ENCODE data around the gene JAZF1. TPM values are rescaled to one million over a fixed set of nuclear protein-coding genes. Genes with fewer than 3 reads are reported as not detected.

JAZF1 gene
- total and polyA plus RNA-seq, 2 of the 4 experiments (the other 2 are of a cell fraction), result 8.4 to 10.5 TPM

DNA sequence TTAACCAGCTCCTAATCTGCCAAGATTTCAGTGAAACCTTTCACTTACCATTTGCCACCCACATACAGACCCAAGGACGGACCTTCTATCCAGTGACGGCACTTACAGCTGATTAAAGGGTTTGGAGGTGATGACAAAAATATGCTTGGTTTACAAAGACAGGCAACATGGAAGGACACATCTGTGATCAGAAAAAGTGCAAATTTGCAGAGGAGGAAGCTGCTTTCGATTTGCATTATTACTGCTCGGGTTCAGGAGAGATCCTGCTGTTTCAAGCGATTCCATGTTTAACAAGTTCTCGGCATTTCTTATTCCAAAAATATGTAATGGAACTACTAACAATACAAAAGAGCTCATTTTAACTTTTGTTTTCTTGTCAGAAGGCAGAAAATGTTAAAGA is 109.0 kb downstream of the JAZF1 start:
- no peak overlapping the region for H2AK9ac ChIP-seq (replicated peaks; ENCODE audit: low read depth, low read length, poor library complexity)

More for the DNA sequence above, 109.0 kb downstream of the JAZF1 start:
- Histone ChIP-seq H3K9me3 (ENCODE audit: control insufficient read depth, insufficient read depth, low read length) (no peaks in the 10 kb centered on the region), H2BK15ac (ENCODE audit: low read depth, low read length) (no peak overlapping the region), H2BK20ac (ENCODE audit: low read depth, low read length) (no peak overlapping the region), H4K91ac (ENCODE audit: insufficient read depth, low read depth, low read length) (no peak overlapping the region), H2AK5ac (ENCODE audit: low read depth, low read length) (no peak overlapping the region), H3K27ac (ENCODE audit: insufficient read depth, low read length) (no peak overlapping the region), H2BK120ac (ENCODE audit: low read depth, low read length) (no peak overlapping the region), H3K4me3 (ENCODE audit: insufficient read depth, low read depth, low read length) (no peak overlapping the region), H3K4me2 (ENCODE audit: low read depth, low read length) (no peak overlapping the region), H3K4ac (ENCODE audit: low read depth, low read length) (no peak overlapping the region), H3K18ac (ENCODE audit: low read depth, low read length) (no peak overlapping the region), H3K79me1 (ENCODE audit: low read depth in 1 of 2, low read length in 2 of 2) (peaks cover 18 to 68% of the 10 kb centered on the region in 2 experiments), H4K5ac (ENCODE audit: low read depth, low read length) (no peak overlapping the region), H3K14ac (replicated peaks; ENCODE audit: low read depth, low read length) (no peak overlapping the region), H3K27me3 (ENCODE audit: control insufficient read depth, insufficient read depth, low read length) (no peaks in the 10 kb centered on the region), H3K4me1 (ENCODE audit: control insufficient read depth, insufficient read depth, low read length) (peaks cover 23% of the 10 kb centered on the region), H4K8ac (ENCODE audit: low read depth in 2 of 2, low read length in 2 of 2) (no peak overlapping the region), H4K20me1 (ENCODE audit: insufficient read depth, low read length) (peaks cover 13% of the 10 kb centered on the region; the same call in 1 of the 2 replicates), H3K56ac (ENCODE audit: extremely low read depth, insufficient read depth, low read length) (no peak overlapping the region), H3K36me3 (ENCODE audit: control insufficient read depth, insufficient read depth, low read length) (no peaks in the 10 kb centered on the region), H2BK5ac (ENCODE audit: low read depth, low read length, poor library complexity, severe bottlenecking) (no peak overlapping the region), H3K9ac (ENCODE audit: low read depth, low read length) (no peak overlapping the region), H3K9me1 (ENCODE audit: insufficient read depth, low read length) (peaks cover 14% of the 10 kb centered on the region), H2AFZ (replicated peaks; ENCODE audit: low read length, poor library complexity) (no peak overlapping the region), H3K23ac (ENCODE audit: low read depth, low read length) (peak overlapping the region; percentile 56)
- TF ChIP-seq MAZ (IDR thresholded peaks at IDR 0.05; ENCODE audit: borderline replicate concordance, low read depth, low read length) (no peak), MAFK (IDR thresholded peaks at IDR 0.05; ENCODE audit: low read depth, low read length) (no peak), CHD1 (IDR thresholded peaks at IDR 0.05; ENCODE audit: low read depth, low read length) (no peak), MXI1 (IDR thresholded peaks at IDR 0.05; ENCODE audit: borderline replicate concordance, low read depth, low read length) (no peak), SMC3 (IDR thresholded peaks at IDR 0.05; ENCODE audit: low read depth, low read length) (no peak), FOS (IDR thresholded peaks at IDR 0.05; ENCODE audit: low read depth, low read length) (no peak)
- TF ChIP-seq, protein P1, sequence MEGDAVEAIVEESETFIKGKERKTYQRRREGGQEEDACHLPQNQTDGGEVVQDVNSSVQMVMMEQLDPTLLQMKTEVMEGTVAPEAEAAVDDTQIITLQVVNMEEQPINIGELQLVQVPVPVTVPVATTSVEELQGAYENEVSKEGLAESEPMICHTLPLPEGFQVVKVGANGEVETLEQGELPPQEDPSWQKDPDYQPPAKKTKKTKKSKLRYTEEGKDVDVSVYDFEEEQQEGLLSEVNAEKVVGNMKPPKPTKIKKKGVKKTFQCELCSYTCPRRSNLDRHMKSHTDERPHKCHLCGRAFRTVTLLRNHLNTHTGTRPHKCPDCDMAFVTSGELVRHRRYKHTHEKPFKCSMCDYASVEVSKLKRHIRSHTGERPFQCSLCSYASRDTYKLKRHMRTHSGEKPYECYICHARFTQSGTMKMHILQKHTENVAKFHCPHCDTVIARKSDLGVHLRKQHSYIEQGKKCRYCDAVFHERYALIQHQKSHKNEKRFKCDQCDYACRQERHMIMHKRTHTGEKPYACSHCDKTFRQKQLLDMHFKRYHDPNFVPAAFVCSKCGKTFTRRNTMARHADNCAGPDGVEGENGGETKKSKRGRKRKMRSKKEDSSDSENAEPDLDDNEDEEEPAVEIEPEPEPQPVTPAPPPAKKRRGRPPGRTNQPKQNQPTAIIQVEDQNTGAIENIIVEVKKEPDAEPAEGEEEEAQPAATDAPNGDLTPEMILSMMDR (conservative IDR thresholded peaks at IDR 0.05; ENCODE audit: low read depth, low read length), result no peak
- TF ChIP-seq, protein P2, sequence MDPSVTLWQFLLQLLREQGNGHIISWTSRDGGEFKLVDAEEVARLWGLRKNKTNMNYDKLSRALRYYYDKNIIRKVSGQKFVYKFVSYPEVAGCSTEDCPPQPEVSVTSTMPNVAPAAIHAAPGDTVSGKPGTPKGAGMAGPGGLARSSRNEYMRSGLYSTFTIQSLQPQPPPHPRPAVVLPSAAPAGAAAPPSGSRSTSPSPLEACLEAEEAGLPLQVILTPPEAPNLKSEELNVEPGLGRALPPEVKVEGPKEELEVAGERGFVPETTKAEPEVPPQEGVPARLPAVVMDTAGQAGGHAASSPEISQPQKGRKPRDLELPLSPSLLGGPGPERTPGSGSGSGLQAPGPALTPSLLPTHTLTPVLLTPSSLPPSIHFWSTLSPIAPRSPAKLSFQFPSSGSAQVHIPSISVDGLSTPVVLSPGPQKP (IDR thresholded peaks at IDR 0.05; ENCODE audit: borderline replicate concordance, low read depth, low read length), result no peak
- TF ChIP-seq, protein P3, sequence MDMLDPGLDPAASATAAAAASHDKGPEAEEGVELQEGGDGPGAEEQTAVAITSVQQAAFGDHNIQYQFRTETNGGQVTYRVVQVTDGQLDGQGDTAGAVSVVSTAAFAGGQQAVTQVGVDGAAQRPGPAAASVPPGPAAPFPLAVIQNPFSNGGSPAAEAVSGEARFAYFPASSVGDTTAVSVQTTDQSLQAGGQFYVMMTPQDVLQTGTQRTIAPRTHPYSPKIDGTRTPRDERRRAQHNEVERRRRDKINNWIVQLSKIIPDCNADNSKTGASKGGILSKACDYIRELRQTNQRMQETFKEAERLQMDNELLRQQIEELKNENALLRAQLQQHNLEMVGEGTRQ (IDR thresholded peaks at IDR 0.05; ENCODE audit: low read depth, low read length), result no peak
- in situ Hi-C loops (cut with MboI; ENCODE audit: low sequenced_read_pairs), result loop anchor here (10.0 kb wide), 1 partner anchor 877 kb away; no protein-coding TSS in a partner anchor
- DNase-seq (no peak), ATAC-seq (ENCODE audit: low read depth) (no peak)
- dilution Hi-C loops (cut with HindIII; ENCODE audit: low sequenced_read_pairs, unreplicated experiment), result no loop called here
- intact Hi-C loops (cut with micrococcal nuclease), result no loop called here
- ChIA-PET POLR2A (ENCODE audit: unreplicated experiment) (no interaction called here), CTCF (interaction anchor here (1.0 to 1.6 kb wide), 2 partner anchors 10 to 13 kb away, joined by 3 to 13 read pairs; no protein-coding TSS in a partner anchor)
- no TSS peak for BruUV-seq (replicated peaks)
- no CpG with 5 or more reads among the region's 6 CpGs for WGBS, 2 experiments (ENCODE audit: extremely low coverage in 2 of 2, insufficient read length in 1 of 2)

Data from IMR-90 (cell line).